SIG-M5 treated with dmso at 0.1 percent for 504 hours (cell line): ENCODE data around the gene TCF4.
A peak's percentile ranks its signal among the peaks of the same experiment; 100 is the strongest.
"Not testable (repeated sequence)": the region's sequence is repeated elsewhere in the genome, so short reads cannot be mapped to it uniquely, and the experiment has no call there.

Source experiments
- DNase-seq: peaks from one replicate; lab custom pipeline; 2025; ENCODE audit not compliant: unreplicated experiment; lab: John Stamatoyannopoulos, UW

Gene TCF4

GRCh38 chr18:55477860-55478581 lies 110.0 kb downstream of the TCF4 start:
- no peak for DNase-seq

GRCh38 chr18:55477499-55477859 lies 110.5 kb downstream of the TCF4 start:
- DNase-seq, result peak; percentile 29

- DNase-seq, result no peak
These were observed 112.1 kb downstream of the TCF4 start for GRCh38 chr18:55475916-55476315.

- no peak for DNase-seq
These were observed 112.5 kb downstream of the TCF4 start for GRCh38 chr18:55475467-55475866.

- DNase-seq, result no peak
These were observed 114.4 kb downstream of the TCF4 start for GRCh38 chr18:55473560-55473959.

GRCh38 chr18:55473058-55473457 lies 114.9 kb downstream of the TCF4 start:
- no peak for DNase-seq

GRCh38 chr18:55470826-55471225 lies 117.2 kb downstream of the TCF4 start:
- no peak for DNase-seq

- DNase-seq, result not testable (repeated sequence)
These were observed 118.9 kb downstream of the TCF4 start for GRCh38 chr18:55469134-55469533.

- no peak for DNase-seq
These were observed 121.2 kb downstream of the TCF4 start for GRCh38 chr18:55466789-55467188.

- DNase-seq, result no peak
These were observed 122.7 kb downstream of the TCF4 start for GRCh38 chr18:55465313-55465712.

GRCh38 chr18:55464581-55464980 lies 123.4 kb downstream of the TCF4 start:
- no peak for DNase-seq

- DNase-seq, result no peak
These were observed 125.3 kb downstream of the TCF4 start for GRCh38 chr18:55462652-55463051.

- DNase-seq, result no peak
These were observed 126.1 kb downstream of the TCF4 start for GRCh38 chr18:55461848-55462247.

- no peak for DNase-seq
These were observed 129.4 kb downstream of the TCF4 start for GRCh38 chr18:55458456-55459203.

- DNase-seq, result no peak
These were observed 131.0 kb downstream of the TCF4 start for GRCh38 chr18:55457028-55457427.

- DNase-seq, result no peak
These were observed 132.1 kb downstream of the TCF4 start for GRCh38 chr18:55455938-55456337.

- no peak for DNase-seq
These were observed 134.8 kb downstream of the TCF4 start for GRCh38 chr18:55453186-55453585.

- no peak for DNase-seq
These were observed 135.8 kb downstream of the TCF4 start for GRCh38 chr18:55452123-55452611.

- DNase-seq, result no peak
These were observed 138.4 kb downstream of the TCF4 start for GRCh38 chr18:55449412-55450140.

GRCh38 chr18:55448420-55448819 lies 139.6 kb downstream of the TCF4 start:
- DNase-seq, result no peak

- no peak for DNase-seq
These were observed 140.3 kb downstream of the TCF4 start for GRCh38 chr18:55447672-55448018.
